Lower leg skin (tissue), 3 donors: ENCODE measurements around the gene STAT5A.

Source experiments
- CTCF ChIP-seq, 3 donors: fragments of 450-650 bp; IDR thresholded peaks; one replicate each; pipeline ENCODE4 v1.5.1; 2016; ENCODE audit warnings: antibody characterized with exemption in 3 of 3, mild to moderate bottlenecking in 3 of 3, moderate library complexity in 2 of 3
- POLR2A ChIP-seq, 2 donors: fragments of 450-650 bp; IDR thresholded peaks; one replicate each; pipeline ENCODE4 v1.6.1; 2016 to 2017; ENCODE audit warnings: antibody characterized with exemption in 2 of 2, mild to moderate bottlenecking in 1 of 2, moderate library complexity in 1 of 2

- TF ChIP-seq CTCF (IDR thresholded peaks at IDR 0.05), result no peak
- TF ChIP-seq POLR2A (IDR thresholded peaks at IDR 0.05), result no peak
Observed at GRCh38 chr17:42281571-42282096, 6.7 kb upstream of the STAT5A start.
